ENCODE data around the gene LRRC49.
"Not testable (repeated sequence)": the region's sequence is repeated elsewhere in the genome, so short reads cannot be mapped to it uniquely, and the experiment has no call there.

LRRC49 gene

GRCh38 chr15:70995383-70995970 is 102.9 kb downstream of the LRRC49 start:
- DNase-seq (ENCODE audit: low read depth, low spot score): no peak

GRCh38 chr15:70998319-70998718 is 105.7 kb downstream of the LRRC49 start:
- no peak for DNase-seq (ENCODE audit: low read depth, low spot score)

GRCh38 chr15:71002316-71002715 is 109.7 kb downstream of the LRRC49 start:
- DNase-seq (ENCODE audit: low read depth, low spot score): no peak

GRCh38 chr15:71003319-71003718 is 110.7 kb downstream of the LRRC49 start:
- no peak for DNase-seq (ENCODE audit: low read depth, low spot score)

GRCh38 chr15:71004506-71004905 is 111.9 kb downstream of the LRRC49 start:
- not testable (repeated sequence) for DNase-seq (ENCODE audit: low read depth, low spot score)

- no peak for DNase-seq (ENCODE audit: low read depth, low spot score)
These were observed 113.3 kb downstream of the LRRC49 start for GRCh38 chr15:71005895-71006294.

- no peak for DNase-seq (ENCODE audit: low read depth, low spot score)
These were observed 115.7 kb downstream of the LRRC49 start for GRCh38 chr15:71008250-71008870.

- DNase-seq (ENCODE audit: low read depth, low spot score): no peak
These were observed 117.8 kb downstream of the LRRC49 start for GRCh38 chr15:71010472-71010871.

- DNase-seq (ENCODE audit: low read depth, low spot score): no peak
These were observed 118.4 kb downstream of the LRRC49 start for GRCh38 chr15:71010997-71011396.

GRCh38 chr15:71011503-71012155 is 119.0 kb downstream of the LRRC49 start:
- no peak for DNase-seq (ENCODE audit: low read depth, low spot score)

- no peak for DNase-seq (ENCODE audit: low read depth, low spot score)
These were observed 120.8 kb downstream of the LRRC49 start for GRCh38 chr15:71013446-71013845.

GRCh38 chr15:71015342-71015741 is 122.7 kb downstream of the LRRC49 start:
- DNase-seq (ENCODE audit: low read depth, low spot score): no peak

GRCh38 chr15:71031232-71031631 is 138.6 kb downstream of the LRRC49 start:
- DNase-seq (ENCODE audit: low read depth, low spot score): not testable (repeated sequence)

GRCh38 chr15:71035478-71035877 is 142.9 kb downstream of the LRRC49 start:
- DNase-seq (ENCODE audit: low read depth, low spot score): not testable (repeated sequence)

- no peak for DNase-seq (ENCODE audit: low read depth, low spot score)
These were observed 149.8 kb downstream of the LRRC49 start for GRCh38 chr15:71042356-71042922.

GRCh38 chr15:71043373-71043772 is 150.7 kb downstream of the LRRC49 start:
- DNase-seq (ENCODE audit: low read depth, low spot score): no peak

GRCh38 chr15:71044006-71044405 is 151.4 kb downstream of the LRRC49 start:
- DNase-seq (ENCODE audit: low read depth, low spot score): no peak

GRCh38 chr15:71046146-71046545 is 153.5 kb downstream of the LRRC49 start:
- not testable (repeated sequence) for DNase-seq (ENCODE audit: low read depth, low spot score)

GRCh38 chr15:71048913-71049675 is 156.5 kb downstream of the LRRC49 start:
- DNase-seq (ENCODE audit: low read depth, low spot score): no peak

GRCh38 chr15:71049706-71050422 is 157.2 kb downstream of the LRRC49 start:
- no peak for DNase-seq (ENCODE audit: low read depth, low spot score)

- no peak for DNase-seq (ENCODE audit: low read depth, low spot score)
These were observed 157.8 kb downstream of the LRRC49 start for GRCh38 chr15:71050461-71050860.

Measured in ELF-1 (cell line).